SK-N-SH (cell line): ENCODE data around the gene LPP. TPM values are rescaled to one million over a fixed set of nuclear protein-coding genes. Genes with fewer than 3 reads are reported as not detected.

Experiments used
- CTCF ChIA-PET: fragments of 300-600, 350-600 bp; formaldehyde crosslinking; extraction: SDS; loops from one replicate; lab custom pipeline; 2021; lab: Yijun Ruan, JAX
- POLR2A ChIA-PET: fragments of 350-600 bp; sonication (Branson Sonifier 250); formaldehyde crosslinking; extraction: SDS; loops from one replicate; lab custom pipeline; 2020; ENCODE audit warnings: antibody characterized with exemption, inconsistent platforms; lab: Yijun Ruan, JAX
- DNase-seq: peaks from one replicate; pipeline ENCODE4 v3.0.0; 2012
- H2AFZ ChIP-seq: fragments of 200-600 bp; sonication (generic); 2 replicates; pipeline ENCODE4 v1.8.1; 2016; ENCODE audit warnings: antibody characterized with exemption, mild to moderate bottlenecking, low read depth
- H3F3A ChIP-seq: fragments of 200-600 bp; sonication (generic); replicated peaks from 2 replicates; pipeline ENCODE3; 2016; ENCODE audit warnings: antibody characterized with exemption, mild to moderate bottlenecking; ENCODE audit not compliant: insufficient read depth
- H3K27ac ChIP-seq, 2 experiments: fragments of 200-500 bp in 1 of 2; fragments of 200-600 bp in 1 of 2; sonication (Bioruptor generic) in 1 of 2; sonication (generic), shearing (Covaris generic) in 1 of 2; 2 replicates each; pipeline versions ENCODE4 v1.5.1 to v1.6.1; 2014 to 2016; ENCODE audit warnings: low read depth in 2 of 2, inconsistent platforms in 1 of 2, low read length in 1 of 2, mild to moderate bottlenecking in 1 of 2, mixed read lengths in 1 of 2
- H3K27me3 ChIP-seq: fragments of 200-600 bp; sonication (generic), shearing (Covaris generic); 2 replicates; pipeline ENCODE4 v1.6.1; 2016; ENCODE audit warnings: mixed run types; ENCODE audit not compliant: insufficient read depth
- H3K36me3 ChIP-seq, 2 experiments: fragments of 200-500 bp in 1 of 2; fragments of 200-600 bp in 1 of 2; sonication (Bioruptor generic) in 1 of 2; sonication (generic) in 1 of 2; replicated peaks in 1 of 2; 2 replicates each; pipeline versions ENCODE3 to v1.5.1; 2014 to 2016; ENCODE audit warnings: low read length in 1 of 2, mild to moderate bottlenecking in 1 of 2; ENCODE audit not compliant: insufficient read depth in 2 of 2, control insufficient read depth in 1 of 2
- H3K4me1 ChIP-seq, 2 experiments: fragments of 200-500 bp in 1 of 2; fragments of 200-600 bp in 1 of 2; sonication (Bioruptor generic) in 1 of 2; sonication (generic), shearing (Covaris generic) in 1 of 2; 2 replicates each; pipeline versions ENCODE4 v1.5.1 to v1.6.1; 2014 to 2016; ENCODE audit warnings: low read depth in 1 of 2, low read length in 1 of 2, mixed run types in 1 of 2; ENCODE audit not compliant: insufficient read depth in 2 of 2, control insufficient read depth in 1 of 2
- H3K4me2 ChIP-seq: fragments of 200-600 bp; sonication (generic), shearing (Covaris generic); 2 replicates; pipeline ENCODE4 v1.6.1; 2017; ENCODE audit warnings: mixed run types
- H3K4me3 ChIP-seq, 2 experiments: fragments of 200-500 bp in 1 of 2; fragments of 200-600 bp in 1 of 2; sonication (Bioruptor generic) in 1 of 2; sonication (generic), shearing (Covaris generic) in 1 of 2; 2 replicates each; pipeline versions ENCODE4 v1.5.1 to v1.8.1; 2014 to 2016; ENCODE audit warnings: low read depth in 2 of 2, inconsistent platforms in 1 of 2, low read length in 1 of 2, mild to moderate bottlenecking in 1 of 2, mixed read lengths in 1 of 2, moderate library complexity in 1 of 2
- H3K79me2 ChIP-seq: fragments of 200-600 bp; sonication (generic); 2 replicates; pipeline ENCODE4 v1.8.1; 2017; ENCODE audit warnings: mild to moderate bottlenecking; ENCODE audit not compliant: insufficient read depth
- H3K9ac ChIP-seq: fragments of 200-600 bp; sonication (generic); 2 replicates; pipeline ENCODE4 v1.6.1; 2017; ENCODE audit warnings: mixed run types
- H3K9me2 ChIP-seq: fragments of 200-600 bp; sonication (generic); 2 replicates; pipeline ENCODE4 v1.6.1; 2017; ENCODE audit warnings: mixed run types
- H3K9me3 ChIP-seq: fragments of 200-600 bp; sonication (generic); 2 replicates; pipeline ENCODE4 v1.6.1; 2017; ENCODE audit warnings: mixed run types, mild to moderate bottlenecking, moderate library complexity
- H4K20me1 ChIP-seq: fragments of 200-600 bp; sonication (generic); 2 replicates; pipeline ENCODE4 v1.6.1; 2017; ENCODE audit warnings: mild to moderate bottlenecking, mixed run types; ENCODE audit not compliant: insufficient read depth
- CHD2 ChIP-seq: fragments of 150-350 bp; IDR thresholded peaks from 2 replicates; pipeline ENCODE4 v1.6.1; 2018; ENCODE audit warnings: low read length; ENCODE audit not compliant: partially characterized antibody
- CTCF ChIP-seq: fragments of 200-600 bp; sonication (generic); IDR thresholded peaks from 2 replicates; pipeline ENCODE4 v1.6.1; 2017; ENCODE audit warnings: antibody characterized with exemption, mild to moderate bottlenecking, moderate library complexity
- ELF1 ChIP-seq: IDR thresholded peaks from 2 replicates; pipeline ENCODE4 v1.4.0; 2012
- EZH2phosphoT487 ChIP-seq: fragments of 200-600 bp; sonication (generic); IDR thresholded peaks from 2 replicates; pipeline ENCODE4 v1.6.1; 2017; ENCODE audit warnings: low read depth, mixed run types, mild to moderate bottlenecking, antibody characterized with exemption, moderate library complexity, borderline replicate concordance
- FOSL2 ChIP-seq: IDR thresholded peaks from 2 replicates; pipeline ENCODE4 v1.4.0; 2012; ENCODE audit warnings: low read depth, mild to moderate bottlenecking, moderate library complexity, borderline replicate concordance
- FOXJ3 ChIP-seq: sonication (generic); formaldehyde crosslinking; IDR thresholded peaks from 2 replicates; pipeline ENCODE4 v1.5.1; 2020; ENCODE audit warnings: mild to moderate bottlenecking, missing genetic modification reagents
- GATA2 ChIP-seq: sonication (generic); formaldehyde crosslinking; IDR thresholded peaks from 2 replicates; pipeline ENCODE4 v1.5.0; 2020; ENCODE audit warnings: mild to moderate bottlenecking, missing genetic modification reagents
- JUND ChIP-seq: IDR thresholded peaks from 2 replicates; pipeline ENCODE4 v1.4.0; 2012
- MEF2A ChIP-seq: IDR thresholded peaks from 2 replicates; pipeline ENCODE4 v1.4.0; 2012; ENCODE audit warnings: low read depth, borderline replicate concordance
- MXI1 ChIP-seq: IDR thresholded peaks from 2 replicates; pipeline ENCODE4 v1.6.1; 2012; ENCODE audit warnings: mild to moderate bottlenecking, low read depth, low read length, improper control_type of control experiment
- REST ChIP-seq: IDR thresholded peaks from 2 replicates; pipeline ENCODE4 v1.6.1; 2012; ENCODE audit warnings: mild to moderate bottlenecking, low read depth, low read length, moderate library complexity
- RXRA ChIP-seq: IDR thresholded peaks from 2 replicates; pipeline ENCODE4 v1.4.0; 2012; ENCODE audit warnings: low read depth, mild to moderate bottlenecking, borderline replicate concordance
- SMC3 ChIP-seq: IDR thresholded peaks from 2 replicates; pipeline ENCODE4 v1.6.1; 2012; ENCODE audit warnings: low read depth, low read length, improper control_type of control experiment
- TAF1 ChIP-seq: IDR thresholded peaks from 2 replicates; pipeline ENCODE4 v1.6.1; 2012; ENCODE audit warnings: low read depth, mild to moderate bottlenecking, low read length, moderate library complexity, borderline replicate concordance
- YY1 ChIP-seq: IDR thresholded peaks from 2 replicates; pipeline ENCODE4 v1.4.0; 2012; ENCODE audit warnings: low read depth, mild to moderate bottlenecking
- WGBS: methylation state at CpG from one replicate; pipeline ENCODE4 v1.1.6; 2017; ENCODE audit warnings: low lambda C conversion rate; 5-methylcytosine and 5-hydroxymethylcytosine counted together
- polyA plus RNA-seq, 3 experiments: library from polyadenylated mRNA; depleted of rRNA; stranded (reverse); fragments of >200 nt; gene quantifications; 2 replicates each; pipeline ENCODE4 v1.2.3, GENCODE V29; 2012
- TF ChIP-seq, protein P1 (sequence below): fragments of 150-350 bp; IDR thresholded peaks from 2 replicates; pipeline ENCODE4 v1.6.1; 2016; ENCODE audit warnings: mild to moderate bottlenecking, low read depth, low read length

LPP gene
- polyA plus RNA-seq, 1 of the 3 experiments (the other 2 are of a cell fraction): 6.6 TPM

DNA sequence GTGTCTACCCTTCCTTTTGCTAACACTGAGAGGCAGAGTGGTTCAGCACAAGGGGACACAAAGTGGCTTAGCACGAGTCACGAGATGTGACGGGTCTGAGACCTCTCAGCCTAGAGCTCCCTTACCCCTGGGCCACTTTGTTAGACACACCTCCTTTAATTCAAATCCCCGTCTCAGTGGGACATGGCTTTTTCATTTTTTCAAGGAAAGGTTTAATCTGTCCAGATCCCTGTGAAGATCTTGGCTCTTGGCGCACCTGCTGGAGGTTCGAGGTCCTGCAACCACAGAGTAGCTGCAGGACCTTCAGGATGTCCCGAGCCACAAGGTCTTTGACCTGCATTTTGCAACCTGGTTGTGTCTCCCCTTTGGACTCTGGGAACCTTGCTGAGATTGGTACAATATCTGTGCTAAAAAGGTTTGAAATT lies 52.0 kb downstream of the LPP start:
- TF ChIP-seq CTCF (peak; percentile 49), SMC3 (no peak)
- Histone ChIP-seq H3K79me2 (peaks cover 84% of the 10 kb centered on the region), H3K9me2 (no peaks in the 10 kb centered on the region), H3F3A (peaks cover 39% of the 10 kb centered on the region), H3K36me3 (peaks cover 0 to 16% of the 10 kb centered on the region in 2 experiments), H3K27ac (no peak overlapping the region), H3K4me3 (no peak overlapping the region), H2AFZ (no peak overlapping the region), H4K20me1 (0 out of 2 replicates have a peak, but pooled peaks cover 2% of the 10 kb centered on the region), H3K9ac (no peak overlapping the region), H3K9me3 (no peaks in the 10 kb centered on the region), H3K4me1 (peaks cover 0 to 15% of the 10 kb centered on the region in 2 experiments; a peak in 1 of 4 replicates), H3K4me2 (no peak overlapping the region), H3K27me3 (no peaks in the 10 kb centered on the region)
- WGBS: 53% methylated on average over 7 of the region's 7 CpGs
- DNase-seq: no peak
- POLR2A ChIA-PET: no interaction called here
- CTCF ChIA-PET: no interaction called here

- no peaks in the 10 kb centered on the region for H3K9me2 ChIP-seq
- DNase-seq: no peak
- peaks cover 0 to 23% of the 10 kb centered on the region in 2 experiments; a peak in 2 of 4 replicates for H3K4me1 ChIP-seq
- H3K36me3 ChIP-seq: peaks cover 0 to 17% of the 10 kb centered on the region in 2 experiments
- no peak overlapping the region for H3K4me2 ChIP-seq
- no peak overlapping the region for H3K4me3 ChIP-seq
- peaks cover 42% of the 10 kb centered on the region for H3F3A ChIP-seq
- H3K9ac ChIP-seq: no peak overlapping the region
- H3K27ac ChIP-seq: peak overlapping the region in 1 of 2 experiments; percentile 81; a peak in 1 of 4 replicates
- CTCF ChIA-PET: no interaction called here
- H2AFZ ChIP-seq: no peak overlapping the region
- WGBS: 78% methylated on average over 3 of the region's 3 CpGs
- 0 out of 2 replicates have a peak, but pooled peaks cover 1% of the 10 kb centered on the region for H4K20me1 ChIP-seq
- H3K79me2 ChIP-seq: peaks cover 83% of the 10 kb centered on the region
- TF ChIP-seq, protein P1, sequence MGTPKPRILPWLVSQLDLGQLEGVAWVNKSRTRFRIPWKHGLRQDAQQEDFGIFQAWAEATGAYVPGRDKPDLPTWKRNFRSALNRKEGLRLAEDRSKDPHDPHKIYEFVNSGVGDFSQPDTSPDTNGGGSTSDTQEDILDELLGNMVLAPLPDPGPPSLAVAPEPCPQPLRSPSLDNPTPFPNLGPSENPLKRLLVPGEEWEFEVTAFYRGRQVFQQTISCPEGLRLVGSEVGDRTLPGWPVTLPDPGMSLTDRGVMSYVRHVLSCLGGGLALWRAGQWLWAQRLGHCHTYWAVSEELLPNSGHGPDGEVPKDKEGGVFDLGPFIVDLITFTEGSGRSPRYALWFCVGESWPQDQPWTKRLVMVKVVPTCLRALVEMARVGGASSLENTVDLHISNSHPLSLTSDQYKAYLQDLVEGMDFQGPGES: no peak
- TF ChIP-seq MEF2A: no peak
- TF ChIP-seq FOXJ3 (CRISPR knock-in tag): no peak
- TF ChIP-seq CTCF: no peak
- no peak for TF ChIP-seq REST
- no peak for TF ChIP-seq GATA2 (CRISPR knock-in tag)
- no peak for TF ChIP-seq JUND
- TF ChIP-seq FOSL2: no peak
- TF ChIP-seq TAF1: no peak
- TF ChIP-seq RXRA: no peak
- TF ChIP-seq CHD2: no peak
- TF ChIP-seq MXI1: no peak
- no peak for TF ChIP-seq EZH2phosphoT487
- TF ChIP-seq YY1: no peak
- TF ChIP-seq ELF1: no peak
- no peaks in the 10 kb centered on the region for H3K9me3 ChIP-seq
- no peaks in the 10 kb centered on the region for H3K27me3 ChIP-seq
- POLR2A ChIA-PET: no interaction called here
These were observed 52.8 kb downstream of the LPP start for GRCh38 chr3:188206787-188207186.
